OCI-LY7 (cell line): ENCODE results near the gene RUFY2. TPM values are rescaled to one million over a fixed set of nuclear protein-coding genes. Genes with fewer than 3 reads are reported as not detected.

Source experiments
- BruUV-seq: library from RNA; stranded (reverse); fragments of 400-500 nt; replicated peaks from 2 replicates; lab custom pipeline; 2021; lab: Mats Ljungman, UMichigan
- CTCF ChIA-PET: fragments of 300-600 bp; sonication (Branson Sonifier 250); formaldehyde crosslinking; loops from one replicate; lab custom pipeline; 2022; ENCODE audit warnings: antibody characterized with exemption; ENCODE audit not compliant: unreplicated experiment; lab: Charles Lee
- POLR2A ChIA-PET: fragments of 300-600 bp; sonication (Branson Sonifier 250); formaldehyde crosslinking; loops from one replicate; lab custom pipeline; 2022; ENCODE audit warnings: antibody characterized with exemption; lab: Charles Lee
- DNase-seq: peaks from one replicate; pipeline ENCODE4 v3.0.0-alpha.2; 2015; ENCODE audit warnings: low spot score
- H2AFZ ChIP-seq: fragments of 200-600 bp; sonication (generic), shearing (Covaris generic); 2 replicates; pipeline ENCODE4 v1.6.1; 2014; ENCODE audit warnings: mild to moderate bottlenecking, antibody characterized with exemption, low read length, moderate library complexity
- H3K27ac ChIP-seq: fragments of 200-600 bp; sonication (generic); 2 replicates; pipeline ENCODE4 v1.5.1; 2014; ENCODE audit warnings: mixed run types, low read depth, mild to moderate bottlenecking, moderate library complexity, low read length, inconsistent platforms; ENCODE audit not compliant: poor library complexity, severe bottlenecking
- H3K36me3 ChIP-seq: fragments of 200-600 bp; sonication (generic); 2 replicates; pipeline ENCODE4 v1.6.1; 2014; ENCODE audit warnings: mild to moderate bottlenecking, antibody characterized with exemption, low read length, moderate library complexity, mixed read lengths; ENCODE audit not compliant: insufficient read depth
- H3K4me1 ChIP-seq: fragments of 200-600 bp; sonication (generic); 2 replicates; pipeline ENCODE4 v1.5.1; 2014; ENCODE audit warnings: mild to moderate bottlenecking, low read length; ENCODE audit not compliant: insufficient read depth, poor library complexity, severe bottlenecking
- H3K4me2 ChIP-seq: fragments of 200-600 bp; sonication (generic); 2 replicates; pipeline ENCODE4 v1.6.1; 2014; ENCODE audit warnings: mild to moderate bottlenecking, low read length
- H3K4me3 ChIP-seq: fragments of 200-600 bp; sonication (generic); 2 replicates; pipeline ENCODE4 v1.5.1; 2014; ENCODE audit warnings: mild to moderate bottlenecking, low read depth, low read length; ENCODE audit not compliant: poor library complexity, severe bottlenecking
- H3K79me2 ChIP-seq: fragments of 200-600 bp; sonication (generic); 2 replicates; pipeline ENCODE4 v1.6.1; 2016; ENCODE audit warnings: low read depth, mild to moderate bottlenecking, low read length, moderate library complexity, mixed read lengths; ENCODE audit not compliant: insufficient read depth
- H3K9me2 ChIP-seq: fragments of 200-600 bp; sonication (generic); 2 replicates; pipeline ENCODE4 v1.6.1; 2016; ENCODE audit warnings: mild to moderate bottlenecking, low read length, mixed read lengths; ENCODE audit not compliant: insufficient read depth
- H3K9me3 ChIP-seq: fragments of 200-600 bp; sonication (generic); 2 replicates; pipeline ENCODE4 v1.6.1; 2014; ENCODE audit warnings: mild to moderate bottlenecking, mixed run types, low read length, mixed read lengths
- H4K20me1 ChIP-seq: fragments of 200-600 bp; sonication (generic); 2 replicates; pipeline ENCODE4 v1.6.1; 2014; ENCODE audit warnings: mild to moderate bottlenecking, antibody characterized with exemption, low read length, moderate library complexity, mixed read lengths; ENCODE audit not compliant: insufficient read depth
- EZH2phosphoT487 ChIP-seq: fragments of 200-600 bp; sonication (generic); IDR thresholded peaks from 2 replicates; pipeline ENCODE4 v1.6.1; 2018; ENCODE audit warnings: low read depth, borderline replicate concordance, mild to moderate bottlenecking, mixed run types, antibody characterized with exemption, low read length, moderate library complexity, mixed read lengths
- intact Hi-C: fragments of 100-400 bp; cut with micrococcal nuclease; formaldehyde crosslinking; loops from one replicate; pipeline ENCODE4 v1.10.0; 2022; ENCODE audit not compliant: unreplicated experiment
- total RNA-seq, 2 experiments: library from RNA; depleted of rRNA in 1 of 2; stranded (reverse); fragments of >200 nt in 1 of 2; shearing (Covaris generic) in 1 of 2; gene quantifications; 2 replicates each; pipeline ENCODE4 v1.2.3, GENCODE V29; 2014 to 2022
- TF ChIP-seq, protein P1 (sequence below): fragments of 200-600 bp; sonication (generic); conservative IDR thresholded peaks from 2 replicates; pipeline ENCODE4 v1.5.1; 2014; ENCODE audit warnings: mild to moderate bottlenecking, antibody characterized with exemption, low read length, moderate library complexity, mixed read lengths

RUFY2 gene
- total RNA-seq, 2 experiments from 2014 or later = 16.3 to 17.4 TPM

DNA sequence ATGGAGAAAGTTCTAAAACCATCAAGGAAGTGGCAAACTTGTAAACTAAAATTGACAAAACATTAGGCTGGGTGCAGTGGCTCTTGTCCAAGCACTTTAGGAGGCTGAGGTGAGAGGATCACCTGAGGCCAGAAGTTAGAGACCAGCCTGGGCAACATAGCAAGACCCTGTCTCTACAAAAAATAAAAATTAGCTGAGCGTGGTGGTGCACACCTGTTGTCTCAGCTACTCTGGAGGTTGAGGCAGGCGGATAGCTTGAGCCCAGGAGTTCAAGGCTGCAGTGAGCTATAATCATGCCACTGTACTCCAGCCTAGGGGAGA lies 104.6 kb downstream of the RUFY2 start:
- Histone ChIP-seq H3K36me3 (no peaks in the 10 kb centered on the region), H2AFZ (peak overlapping the region; percentile 94; the same call in 1 of the 2 replicates), H4K20me1 (no peaks in the 10 kb centered on the region), H3K27ac (peak overlapping the region; percentile 99), H3K79me2 (no peaks in the 10 kb centered on the region), H3K9me2 (no peaks in the 10 kb centered on the region), H3K4me1 (peaks cover 44% of the 10 kb centered on the region), H3K9me3 (no peaks in the 10 kb centered on the region), H3K4me3 (no peak overlapping the region), H3K4me2 (peak overlapping the region; percentile 88; the same call in 1 of the 2 replicates)
- BruUV-seq = no TSS peak
- CTCF ChIA-PET = interaction anchor here (0.6 to 3.9 kb wide), 3 partner anchors 90 to 197 kb away, joined by 3 to 27 read pairs (median 10); no protein-coding TSS in a partner anchor
- POLR2A ChIA-PET = interaction anchor here (0.6 to 5.1 kb wide), 15 partner anchors 10 to 833 kb away, joined by 3 to 75 read pairs (median 3); partner anchors contain the start of genes HNRNPH3 and PBLD
- intact Hi-C loops = loop anchor here (1.0 to 10.0 kb wide), 6 partner anchors 70 to 447 kb away; partner anchors contain the start of genes ATOH7 and SIRT1
- no peak for DNase-seq
- TF ChIP-seq, protein P1, sequence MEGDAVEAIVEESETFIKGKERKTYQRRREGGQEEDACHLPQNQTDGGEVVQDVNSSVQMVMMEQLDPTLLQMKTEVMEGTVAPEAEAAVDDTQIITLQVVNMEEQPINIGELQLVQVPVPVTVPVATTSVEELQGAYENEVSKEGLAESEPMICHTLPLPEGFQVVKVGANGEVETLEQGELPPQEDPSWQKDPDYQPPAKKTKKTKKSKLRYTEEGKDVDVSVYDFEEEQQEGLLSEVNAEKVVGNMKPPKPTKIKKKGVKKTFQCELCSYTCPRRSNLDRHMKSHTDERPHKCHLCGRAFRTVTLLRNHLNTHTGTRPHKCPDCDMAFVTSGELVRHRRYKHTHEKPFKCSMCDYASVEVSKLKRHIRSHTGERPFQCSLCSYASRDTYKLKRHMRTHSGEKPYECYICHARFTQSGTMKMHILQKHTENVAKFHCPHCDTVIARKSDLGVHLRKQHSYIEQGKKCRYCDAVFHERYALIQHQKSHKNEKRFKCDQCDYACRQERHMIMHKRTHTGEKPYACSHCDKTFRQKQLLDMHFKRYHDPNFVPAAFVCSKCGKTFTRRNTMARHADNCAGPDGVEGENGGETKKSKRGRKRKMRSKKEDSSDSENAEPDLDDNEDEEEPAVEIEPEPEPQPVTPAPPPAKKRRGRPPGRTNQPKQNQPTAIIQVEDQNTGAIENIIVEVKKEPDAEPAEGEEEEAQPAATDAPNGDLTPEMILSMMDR = no peak; the same call in 1 of the 2 replicates
- TF ChIP-seq EZH2phosphoT487 = no peak

DNA sequence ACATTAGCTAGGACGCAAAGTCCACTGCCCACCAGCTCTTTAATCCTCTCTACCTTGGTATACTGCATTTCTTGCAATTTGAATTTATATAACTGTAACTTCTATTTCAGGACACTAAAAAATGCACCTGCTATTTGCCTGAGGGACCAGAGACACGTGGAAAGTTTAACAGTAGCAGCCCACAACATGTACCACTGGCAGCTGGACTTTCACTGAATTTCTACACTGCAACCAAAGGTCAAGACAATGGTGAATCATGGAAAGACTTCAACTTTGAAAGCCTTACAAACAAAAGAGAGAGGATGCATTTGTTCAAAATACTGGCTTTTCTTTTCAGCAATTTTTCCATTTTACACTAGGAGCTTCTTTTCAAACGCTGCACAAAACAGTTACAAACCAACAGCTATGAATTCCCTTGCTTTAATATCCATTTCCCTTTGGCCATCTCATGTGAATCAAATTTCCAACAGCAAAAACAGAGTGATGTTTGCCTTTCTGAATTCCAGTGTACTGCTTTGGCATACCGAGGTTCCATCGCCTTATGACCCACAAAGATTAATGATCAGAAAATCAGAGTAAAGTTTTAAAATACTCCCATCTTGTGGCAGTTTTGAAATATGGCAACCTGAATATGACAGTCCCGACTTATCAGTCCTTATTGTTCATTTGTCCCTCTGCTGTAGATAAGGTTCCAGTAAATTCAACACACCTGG lies 105.1 kb downstream of the RUFY2 start:
- DNase-seq = peak; percentile 87
- ChIA-PET POLR2A (interaction anchor here (0.7 to 5.1 kb wide), 27 partner anchors 9 to 592 kb away, joined by 3 to 75 read pairs (median 4); partner anchors contain the start of genes HERC4, HNRNPH3 and PBLD), CTCF (interaction anchor here (0.6 to 3.9 kb wide), 7 partner anchors 78 to 513 kb away, joined by 3 to 27 read pairs (median 3); no protein-coding TSS in a partner anchor)
- intact Hi-C loops = loop anchor here (1.0 to 10.0 kb wide), 8 partner anchors 70 to 513 kb away; partner anchors contain the start of genes ATOH7, HERC4 and SIRT1
- Histone ChIP-seq H3K27ac (peak overlapping the region; percentile 99), H3K9me3 (no peaks in the 10 kb centered on the region), H3K79me2 (no peaks in the 10 kb centered on the region), H3K4me2 (peak overlapping the region; percentile 88), H3K36me3 (no peaks in the 10 kb centered on the region), H4K20me1 (no peaks in the 10 kb centered on the region), H2AFZ (peak overlapping the region; percentile 94), H3K4me3 (peak overlapping the region; percentile 50), H3K9me2 (no peaks in the 10 kb centered on the region), H3K4me1 (peaks cover 49% of the 10 kb centered on the region)
- BruUV-seq = no TSS peak
- TF ChIP-seq EZH2phosphoT487 = no peak
- TF ChIP-seq, protein P1 = peak; percentile 93
